ENCODE measurements around the gene C1QTNF9.

Gene C1QTNF9

GRCh38 chr13:24269821-24270220, 39.6 kb upstream of the C1QTNF9 start:
- TF ChIP-seq YY1 (IDR thresholded peaks at IDR 0.05; ENCODE audit: insufficient read depth, insufficient read length) (no peak), SUZ12 (IDR thresholded peaks at IDR 0.05; ENCODE audit: extremely low read depth, insufficient read depth, insufficient read length) (no peak), ZNF274 (IDR thresholded peaks at IDR 0.05; ENCODE audit: low read depth, low read length) (no peak)
- Histone ChIP-seq H3K4me3 (ENCODE audit: insufficient read length, low read depth) (no peak overlapping the region), H3K36me3 (ENCODE audit: insufficient read depth, insufficient read length, low read length) (peaks cover 3% of the 10 kb centered on the region), H3K27me3 (ENCODE audit: insufficient read depth, insufficient read length) (no peaks in the 10 kb centered on the region), H3K4me1 (ENCODE audit: insufficient read depth, insufficient read length) (peaks cover 7% of the 10 kb centered on the region), H3K9ac (ENCODE audit: insufficient read length, low read depth) (no peak overlapping the region), H3K9me3 (ENCODE audit: insufficient read depth, low read length) (no peaks in the 10 kb centered on the region)
- no peak for DNase-seq (ENCODE audit: low read depth, low spot score)

- Histone ChIP-seq H3K4me1 (ENCODE audit: insufficient read depth, insufficient read length) (peaks cover 7% of the 10 kb centered on the region), H3K9ac (ENCODE audit: insufficient read length, low read depth) (no peak overlapping the region), H3K4me3 (ENCODE audit: insufficient read length, low read depth) (no peak overlapping the region), H3K9me3 (ENCODE audit: insufficient read depth, low read length) (no peaks in the 10 kb centered on the region), H3K27me3 (ENCODE audit: insufficient read depth, insufficient read length) (no peaks in the 10 kb centered on the region), H3K36me3 (ENCODE audit: insufficient read depth, insufficient read length, low read length) (no peaks in the 10 kb centered on the region)
- no peak for TF ChIP-seq YY1 (IDR thresholded peaks at IDR 0.05; ENCODE audit: insufficient read depth, insufficient read length)
- TF ChIP-seq SUZ12 (IDR thresholded peaks at IDR 0.05; ENCODE audit: extremely low read depth, insufficient read depth, insufficient read length) = no peak
- TF ChIP-seq ZNF274 (IDR thresholded peaks at IDR 0.05; ENCODE audit: low read depth, low read length) = no peak
- no peak for DNase-seq (ENCODE audit: low read depth, low spot score)
These were observed 38.7 kb upstream of the C1QTNF9 start for GRCh38 chr13:24270639-24271141.

- Histone ChIP-seq H3K9me3 (ENCODE audit: insufficient read depth, low read length) (no peaks in the 10 kb centered on the region), H3K4me1 (ENCODE audit: insufficient read depth, insufficient read length) (peaks cover 7% of the 10 kb centered on the region), H3K27me3 (ENCODE audit: insufficient read depth, insufficient read length) (no peaks in the 10 kb centered on the region), H3K36me3 (ENCODE audit: insufficient read depth, insufficient read length, low read length) (no peaks in the 10 kb centered on the region), H3K4me3 (ENCODE audit: insufficient read length, low read depth) (no peak overlapping the region), H3K9ac (ENCODE audit: insufficient read length, low read depth) (no peak overlapping the region)
- TF ChIP-seq YY1 (IDR thresholded peaks at IDR 0.05; ENCODE audit: insufficient read depth, insufficient read length) = no peak
- no peak for TF ChIP-seq SUZ12 (IDR thresholded peaks at IDR 0.05; ENCODE audit: extremely low read depth, insufficient read depth, insufficient read length)
- TF ChIP-seq ZNF274 (IDR thresholded peaks at IDR 0.05; ENCODE audit: low read depth, low read length) = no peak
- no peak for DNase-seq (ENCODE audit: low read depth, low spot score)
These were observed 38.2 kb upstream of the C1QTNF9 start for GRCh38 chr13:24271231-24271600.

GRCh38 chr13:24271601-24272451, 37.6 kb upstream of the C1QTNF9 start:
- no peak for DNase-seq (ENCODE audit: low read depth, low spot score)
- Histone ChIP-seq H3K27me3 (ENCODE audit: insufficient read depth, insufficient read length) (no peaks in the 10 kb centered on the region), H3K4me1 (ENCODE audit: insufficient read depth, insufficient read length) (peaks cover 7% of the 10 kb centered on the region), H3K4me3 (ENCODE audit: insufficient read length, low read depth) (no peak overlapping the region), H3K9ac (ENCODE audit: insufficient read length, low read depth) (no peak overlapping the region), H3K9me3 (ENCODE audit: insufficient read depth, low read length) (no peaks in the 10 kb centered on the region), H3K36me3 (ENCODE audit: insufficient read depth, insufficient read length, low read length) (no peaks in the 10 kb centered on the region)
- TF ChIP-seq SUZ12 (IDR thresholded peaks at IDR 0.05; ENCODE audit: extremely low read depth, insufficient read depth, insufficient read length) = no peak
- TF ChIP-seq YY1 (IDR thresholded peaks at IDR 0.05; ENCODE audit: insufficient read depth, insufficient read length) = no peak
- no peak for TF ChIP-seq ZNF274 (IDR thresholded peaks at IDR 0.05; ENCODE audit: low read depth, low read length)

GRCh38 chr13:24272452-24273161, 36.8 kb upstream of the C1QTNF9 start:
- H3K9me3 ChIP-seq (ENCODE audit: insufficient read depth, low read length) = no peaks in the 10 kb centered on the region
- H3K36me3 ChIP-seq (ENCODE audit: insufficient read depth, insufficient read length, low read length) = no peaks in the 10 kb centered on the region
- no peak for DNase-seq (ENCODE audit: low read depth, low spot score)
- no peaks in the 10 kb centered on the region for H3K27me3 ChIP-seq (ENCODE audit: insufficient read depth, insufficient read length)
- H3K4me3 ChIP-seq (ENCODE audit: insufficient read length, low read depth) = no peak overlapping the region
- no peak overlapping the region for H3K9ac ChIP-seq (ENCODE audit: insufficient read length, low read depth)
- TF ChIP-seq YY1 (IDR thresholded peaks at IDR 0.05; ENCODE audit: insufficient read depth, insufficient read length) (no peak), SUZ12 (IDR thresholded peaks at IDR 0.05; ENCODE audit: extremely low read depth, insufficient read depth, insufficient read length) (no peak), ZNF274 (IDR thresholded peaks at IDR 0.05; ENCODE audit: low read depth, low read length) (no peak)
- H3K4me1 ChIP-seq (ENCODE audit: insufficient read depth, insufficient read length) = peaks cover 7% of the 10 kb centered on the region

- Histone ChIP-seq H3K4me3 (ENCODE audit: insufficient read length, low read depth) (no peak overlapping the region), H3K4me1 (ENCODE audit: insufficient read depth, insufficient read length) (peaks cover 7% of the 10 kb centered on the region), H3K9ac (ENCODE audit: insufficient read length, low read depth) (no peak overlapping the region), H3K27me3 (ENCODE audit: insufficient read depth, insufficient read length) (no peaks in the 10 kb centered on the region), H3K36me3 (ENCODE audit: insufficient read depth, insufficient read length, low read length) (peaks cover 4% of the 10 kb centered on the region), H3K9me3 (ENCODE audit: insufficient read depth, low read length) (no peaks in the 10 kb centered on the region)
- no peak for TF ChIP-seq ZNF274 (IDR thresholded peaks at IDR 0.05; ENCODE audit: low read depth, low read length)
- TF ChIP-seq SUZ12 (IDR thresholded peaks at IDR 0.05; ENCODE audit: extremely low read depth, insufficient read depth, insufficient read length) = no peak
- no peak for TF ChIP-seq YY1 (IDR thresholded peaks at IDR 0.05; ENCODE audit: insufficient read depth, insufficient read length)
- DNase-seq (ENCODE audit: low read depth, low spot score) = no peak
These were observed 35.5 kb upstream of the C1QTNF9 start for GRCh38 chr13:24273926-24274325.

GRCh38 chr13:24274452-24275021, 34.8 kb upstream of the C1QTNF9 start:
- Histone ChIP-seq H3K9ac (ENCODE audit: insufficient read length, low read depth) (no peak overlapping the region), H3K9me3 (ENCODE audit: insufficient read depth, low read length) (no peaks in the 10 kb centered on the region), H3K36me3 (ENCODE audit: insufficient read depth, insufficient read length, low read length) (peaks cover 4% of the 10 kb centered on the region), H3K4me3 (ENCODE audit: insufficient read length, low read depth) (no peak overlapping the region), H3K4me1 (ENCODE audit: insufficient read depth, insufficient read length) (peaks cover 7% of the 10 kb centered on the region), H3K27me3 (ENCODE audit: insufficient read depth, insufficient read length) (no peaks in the 10 kb centered on the region)
- DNase-seq (ENCODE audit: low read depth, low spot score) = no peak
- TF ChIP-seq YY1 (IDR thresholded peaks at IDR 0.05; ENCODE audit: insufficient read depth, insufficient read length) = no peak
- no peak for TF ChIP-seq ZNF274 (IDR thresholded peaks at IDR 0.05; ENCODE audit: low read depth, low read length)
- TF ChIP-seq SUZ12 (IDR thresholded peaks at IDR 0.05; ENCODE audit: extremely low read depth, insufficient read depth, insufficient read length) = no peak
